HEK293T (cell line): Measurements from ENCODE around the gene EEF1A1.

Experiments used
- FOXA1 ChIP-seq: fragments of 450-650 bp; IDR thresholded peaks from 2 replicates; pipeline ENCODE4 v1.6.1; 2016; ENCODE audit warnings: mild to moderate bottlenecking
- FOXM1 ChIP-seq: fragments of 450-650 bp; IDR thresholded peaks from 2 replicates; pipeline ENCODE4 v1.6.1; 2017; ENCODE audit warnings: mild to moderate bottlenecking, borderline replicate concordance
- L3MBTL2 ChIP-seq: fragments of 450-650 bp; conservative IDR thresholded peaks from 2 replicates; pipeline ENCODE4 v1.6.1; 2016; ENCODE audit warnings: mild to moderate bottlenecking
- LEF1 ChIP-seq: fragments of 450-650 bp; IDR thresholded peaks from 2 replicates; pipeline ENCODE4 v1.6.1; 2017; ENCODE audit warnings: mild to moderate bottlenecking, borderline replicate concordance
- NFRKB ChIP-seq: fragments of 450-650 bp; IDR thresholded peaks from 2 replicates; pipeline ENCODE4 v1.6.1; 2016; ENCODE audit warnings: mild to moderate bottlenecking, moderate library complexity
- SP1 ChIP-seq: fragments of 450-650 bp; IDR thresholded peaks from 2 replicates; pipeline ENCODE4 v1.6.1; 2017
- TARDBP ChIP-seq: fragments of 450-650 bp; IDR thresholded peaks from 2 replicates; pipeline ENCODE4 v1.6.1; 2016
- ZNF384 ChIP-seq: fragments of 450-650 bp; IDR thresholded peaks from 2 replicates; pipeline ENCODE4 v1.6.1; 2016

GRCh38 chr6:73562558-73562957 is 41.7 kb upstream of the EEF1A1 start:
- TF ChIP-seq FOXM1 (no peak), TARDBP (no peak), ZNF384 (no peak), NFRKB (no peak), SP1 (no peak), L3MBTL2 (no peak), FOXA1 (no peak), LEF1 (no peak)
